DMS114 treated with DMSO at 0.1 percent for 48 hours (cell line): ENCODE measurements around the gene MORF4L2.
"Not testable (repeated sequence)": the region's sequence is repeated elsewhere in the genome, so short reads cannot be mapped to it uniquely, and the experiment has no call there.

Experiments
- DNase-seq: peaks from one replicate; lab custom pipeline; 2025; ENCODE audit not compliant: unreplicated experiment; lab: John Stamatoyannopoulos, UW

Gene MORF4L2

GRCh38 chrX:103681443-103681842 is 5.1 kb downstream of the MORF4L2 start:
- no peak for DNase-seq

- no peak for DNase-seq
Measured at GRCh38 chrX:103678199-103678993, 8.1 kb downstream of the MORF4L2 start.

- DNase-seq = peak; percentile 28
Measured at GRCh38 chrX:103674531-103675454, 11.7 kb downstream of the MORF4L2 start.

- no peak for DNase-seq
Measured at GRCh38 chrX:103669745-103670144, 16.8 kb downstream of the MORF4L2 start.

- no peak for DNase-seq
Measured at GRCh38 chrX:103666202-103667107, 20.0 kb downstream of the MORF4L2 start.

GRCh38 chrX:103663981-103664762 is 22.3 kb downstream of the MORF4L2 start:
- no peak for DNase-seq

- not testable (repeated sequence) for DNase-seq
Measured at GRCh38 chrX:103659460-103659859, 27.0 kb downstream of the MORF4L2 start.

- no peak for DNase-seq
Measured at GRCh38 chrX:103658681-103659433, 27.6 kb downstream of the MORF4L2 start.

GRCh38 chrX:103657066-103657465 is 29.4 kb downstream of the MORF4L2 start:
- not testable (repeated sequence) for DNase-seq

- DNase-seq = no peak
Measured at GRCh38 chrX:103656617-103657016, 29.9 kb downstream of the MORF4L2 start.

- DNase-seq = not testable (repeated sequence)
Measured at GRCh38 chrX:103655230-103656000, 31.1 kb downstream of the MORF4L2 start.

GRCh38 chrX:103651151-103651773 is 35.2 kb downstream of the MORF4L2 start:
- DNase-seq = no peak

- DNase-seq = no peak
Measured at GRCh38 chrX:103647630-103648029, 38.9 kb downstream of the MORF4L2 start.

GRCh38 chrX:103644125-103644524 is 42.4 kb downstream of the MORF4L2 start:
- no peak for DNase-seq

- no peak for DNase-seq
Measured at GRCh38 chrX:103640401-103641155, 45.9 kb downstream of the MORF4L2 start.

GRCh38 chrX:103638479-103639346 is 47.8 kb downstream of the MORF4L2 start:
- not testable (repeated sequence) for DNase-seq
